ENCODE data around the gene NXPH4.

The NXPH4 gene

DNA sequence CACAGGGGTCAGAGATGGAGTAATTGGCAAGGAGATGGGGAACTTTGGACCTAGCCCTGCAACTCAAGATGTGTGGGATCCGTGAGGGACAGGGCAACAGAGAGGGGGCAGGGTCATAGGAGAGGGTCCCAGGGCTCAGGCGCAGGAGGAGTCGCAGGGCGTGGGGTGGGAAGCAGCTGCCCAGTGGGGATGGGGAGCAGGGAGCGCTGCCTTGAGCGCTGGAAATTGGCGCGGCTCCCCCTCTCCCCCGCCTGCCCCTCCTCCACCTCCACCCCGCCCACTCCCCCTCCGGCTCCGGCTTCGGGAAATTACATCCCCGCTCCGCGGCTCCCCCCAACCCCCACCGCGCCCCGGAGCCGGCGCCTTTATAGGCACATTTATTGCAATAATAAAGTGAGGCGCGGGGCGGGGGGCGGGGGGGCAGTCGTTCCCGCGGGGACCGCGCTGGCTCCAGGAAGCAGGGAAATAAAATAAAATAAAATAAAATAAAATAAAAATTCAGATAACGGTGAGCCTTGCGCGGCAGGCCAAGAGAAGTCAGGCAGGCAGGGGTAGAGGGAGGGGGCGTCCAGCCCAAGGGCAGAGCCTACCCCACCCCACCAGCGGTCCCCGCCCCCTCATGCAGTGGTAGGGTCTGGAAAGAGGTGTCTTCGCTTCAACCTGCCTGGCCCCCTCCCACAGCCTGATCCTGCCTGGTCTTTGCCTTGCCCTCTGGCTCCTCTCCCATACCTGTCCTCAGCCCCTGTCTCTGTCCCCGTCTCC, 3.6 kb downstream of the NXPH4 start:
- DNase-seq = no peak

DNA sequence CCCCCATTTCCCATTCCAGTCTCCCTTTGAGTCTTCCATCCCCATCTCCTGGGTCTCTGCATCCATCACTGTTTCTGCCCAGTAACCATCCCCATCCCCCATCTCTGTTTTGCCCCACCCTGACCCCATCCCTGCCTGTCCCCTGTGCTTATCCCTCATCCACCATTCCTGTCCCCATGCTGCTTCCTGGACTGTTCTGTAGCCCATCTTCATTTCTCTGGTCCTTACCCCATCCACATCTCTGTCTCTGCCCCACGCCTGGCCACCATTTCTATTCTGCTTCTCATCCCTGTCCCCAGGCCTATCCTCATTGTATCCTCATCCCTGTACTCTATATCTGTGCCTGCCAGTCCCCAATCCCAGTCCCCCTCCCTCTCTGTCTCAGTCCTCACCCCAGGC, 4.2 kb downstream of the NXPH4 start:
- DNase-seq = no peak

DNA sequence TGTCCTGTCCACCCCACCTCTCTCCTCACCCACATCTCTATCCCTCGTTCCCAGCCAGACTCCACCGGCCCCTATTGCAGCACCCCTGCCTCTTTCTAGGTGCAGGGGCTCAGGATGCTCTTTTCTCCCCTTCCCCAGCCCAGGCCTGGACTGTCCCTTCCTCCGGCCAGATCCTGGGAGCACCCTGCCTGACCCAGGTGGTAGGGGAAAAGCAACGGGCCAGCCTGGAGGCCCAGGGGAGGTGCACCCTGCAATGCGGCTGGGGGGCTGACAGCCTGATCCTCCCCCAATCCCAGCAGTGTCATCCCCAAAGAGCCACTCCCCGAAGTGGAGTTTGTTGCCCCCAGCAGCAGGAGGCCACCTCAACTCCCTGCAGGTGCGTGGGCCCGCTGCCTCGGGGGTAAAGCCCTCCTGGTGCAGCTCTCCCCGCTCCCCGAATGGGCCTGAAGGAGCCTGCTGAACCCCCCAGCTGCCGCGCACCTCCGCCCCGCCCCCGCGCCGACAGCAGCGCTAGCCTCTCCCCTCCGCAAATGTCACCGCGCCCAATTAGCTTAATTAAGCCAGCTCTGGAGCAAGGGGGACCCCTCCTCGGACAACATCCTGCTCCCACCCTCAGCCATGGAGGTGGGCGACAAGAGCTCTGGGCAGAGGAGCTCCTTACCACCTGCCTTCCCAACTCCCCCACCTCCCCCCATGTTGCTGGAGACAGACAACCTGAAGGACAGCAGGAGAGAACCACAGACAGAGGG, 4.7 kb downstream of the NXPH4 start:
- no peak for DNase-seq

DNA sequence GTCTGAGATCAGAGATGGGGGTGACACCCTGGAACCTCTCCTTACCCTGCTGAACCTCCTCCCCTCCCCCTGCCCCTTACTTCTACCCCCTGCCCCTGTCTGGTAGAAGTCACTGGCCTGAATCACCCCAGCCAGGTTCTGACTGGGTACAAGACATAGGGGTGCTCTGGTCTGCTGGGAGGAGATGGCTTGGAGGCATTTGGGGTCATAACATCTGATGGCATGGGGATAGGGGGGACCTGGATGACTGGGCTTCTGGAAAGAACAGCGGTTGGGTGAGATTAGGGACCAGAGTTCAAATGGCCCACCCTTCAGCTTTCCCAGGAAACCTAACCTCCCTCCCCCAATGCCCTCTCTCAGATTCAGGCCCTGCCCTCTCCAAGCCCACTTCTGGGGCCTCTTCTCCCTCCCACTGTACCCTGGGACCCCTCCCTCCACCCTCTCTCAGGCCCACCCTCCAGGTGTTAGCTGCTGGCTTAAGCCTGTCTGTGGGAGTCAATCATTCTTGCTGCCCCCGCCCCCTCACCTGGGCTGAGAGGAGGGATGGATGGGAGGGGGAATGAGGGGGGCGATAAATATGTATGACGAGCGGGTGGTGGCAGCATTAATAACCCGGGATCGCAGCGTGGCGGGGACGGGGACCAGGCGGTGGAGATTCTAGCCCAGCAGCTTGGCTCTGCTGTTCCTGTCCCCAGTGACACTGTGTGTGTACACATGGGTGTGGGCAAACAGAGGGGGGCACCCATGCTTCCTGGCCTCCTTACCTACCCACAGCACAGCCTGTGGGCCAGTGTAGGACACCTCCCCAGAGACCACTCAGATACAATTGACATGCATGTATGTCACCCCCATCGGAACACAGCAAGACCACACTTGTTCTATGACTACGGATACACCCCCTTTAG, 5.9 kb downstream of the NXPH4 start:
- DNase-seq = no peak

DNA sequence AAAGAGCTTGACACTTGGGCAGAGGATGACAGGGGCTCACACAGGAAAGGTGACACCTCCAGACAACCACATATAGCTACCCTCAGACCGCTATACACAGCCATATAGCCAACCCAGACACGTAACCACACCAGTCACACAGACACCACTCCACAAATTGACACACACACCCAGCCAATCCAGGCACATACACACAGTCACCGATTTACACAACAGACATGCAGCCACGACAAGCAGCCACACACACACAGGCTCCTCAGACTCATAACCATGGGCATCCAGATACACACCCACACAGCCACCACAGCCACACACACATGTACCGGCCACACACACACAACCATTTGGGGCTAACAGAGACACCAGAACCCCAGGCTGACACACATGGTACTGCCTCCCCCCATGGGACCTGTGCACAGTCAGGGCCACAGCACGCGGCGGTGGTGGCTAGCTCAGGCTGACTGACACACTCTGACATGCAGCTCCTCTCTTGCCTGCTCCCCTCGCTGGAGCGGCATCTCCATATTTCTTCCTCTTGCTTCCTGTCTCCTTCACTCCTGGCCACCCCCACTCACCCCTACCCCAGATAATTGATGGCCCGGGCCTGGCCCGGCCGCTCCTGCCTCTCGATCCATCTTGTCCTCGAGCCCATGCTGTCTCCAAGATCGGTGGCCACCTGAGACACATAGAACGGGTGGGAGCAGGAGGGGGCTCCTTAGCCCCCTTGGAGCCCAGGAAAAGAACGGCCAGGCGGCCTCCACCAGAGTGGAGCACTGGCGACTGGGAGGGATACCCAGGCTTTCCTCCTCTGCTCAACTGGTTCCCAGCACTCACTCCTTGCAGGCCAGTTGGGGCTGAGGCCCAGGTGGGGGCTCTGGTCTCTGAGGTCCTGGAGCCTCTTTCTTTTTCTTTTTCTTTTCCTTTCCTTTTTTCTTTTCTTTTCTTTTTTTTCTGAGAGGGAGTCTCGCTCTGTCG, 6.9 kb downstream of the NXPH4 start:
- DNase-seq = no peak

DNA sequence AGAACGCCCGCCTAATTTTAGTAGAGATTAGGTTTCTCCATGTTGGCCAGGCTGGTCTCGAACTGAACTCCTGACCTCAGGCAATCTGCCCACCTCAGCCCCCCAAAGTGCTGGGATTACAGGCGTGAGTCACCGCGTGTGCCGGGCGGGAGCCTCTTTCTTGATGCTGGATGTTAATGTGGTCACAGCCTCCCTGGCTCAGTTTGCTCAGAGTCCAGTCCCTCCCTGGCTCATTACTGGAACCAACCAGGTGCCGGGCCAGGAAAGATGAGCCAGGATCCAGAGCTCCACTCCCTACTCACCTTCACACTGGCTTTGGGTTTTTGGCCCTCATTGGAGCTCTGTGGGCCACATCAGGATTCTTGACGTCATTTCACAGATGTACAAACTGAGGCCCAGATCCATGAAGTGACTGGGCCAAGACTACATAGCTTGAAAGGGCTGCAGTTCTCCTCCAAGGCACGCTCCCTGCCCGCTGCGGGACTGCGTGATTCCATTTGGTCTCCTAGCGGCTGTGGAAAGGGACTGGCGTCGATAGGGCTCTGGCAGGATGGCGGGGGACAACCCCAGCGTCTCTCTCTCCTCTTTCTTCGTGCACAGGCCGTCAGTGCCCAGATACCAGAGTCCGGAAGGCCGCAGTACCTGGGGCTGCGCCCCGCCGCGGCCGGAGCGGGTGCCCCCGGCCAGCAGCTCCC, 7.8 kb downstream of the NXPH4 start:
- no peak for DNase-seq

DNA sequence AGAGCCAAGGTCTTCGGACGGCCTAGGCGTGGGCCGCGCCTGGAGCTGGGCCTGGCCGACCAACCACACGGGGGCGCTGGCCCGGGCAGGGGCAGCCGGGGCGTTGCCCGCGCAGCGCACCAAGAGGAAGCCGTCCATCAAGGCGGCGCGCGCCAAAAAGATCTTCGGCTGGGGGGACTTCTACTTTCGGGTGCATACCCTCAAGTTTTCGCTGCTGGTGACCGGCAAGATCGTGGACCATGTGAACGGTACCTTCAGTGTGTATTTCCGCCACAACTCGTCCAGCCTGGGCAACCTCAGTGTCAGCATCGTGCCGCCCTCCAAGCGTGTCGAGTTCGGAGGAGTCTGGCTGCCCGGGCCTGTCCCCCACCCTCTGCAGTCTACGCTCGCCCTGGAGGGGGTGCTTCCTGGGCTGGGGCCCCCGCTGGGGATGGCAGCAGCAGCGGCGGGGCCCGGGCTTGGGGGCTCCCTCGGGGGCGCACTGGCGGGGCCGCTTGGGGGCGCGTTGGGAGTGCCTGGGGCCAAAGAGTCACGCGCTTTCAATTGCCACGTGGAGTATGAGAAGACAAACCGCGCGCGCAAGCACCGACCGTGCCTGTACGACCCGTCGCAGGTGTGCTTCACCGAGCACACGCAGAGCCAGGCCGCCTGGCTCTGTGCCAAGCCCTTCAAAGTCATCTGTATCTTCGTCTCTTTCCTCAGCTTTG, 8.5 kb downstream of the NXPH4 start:
- DNase-seq = no peak

DNA sequence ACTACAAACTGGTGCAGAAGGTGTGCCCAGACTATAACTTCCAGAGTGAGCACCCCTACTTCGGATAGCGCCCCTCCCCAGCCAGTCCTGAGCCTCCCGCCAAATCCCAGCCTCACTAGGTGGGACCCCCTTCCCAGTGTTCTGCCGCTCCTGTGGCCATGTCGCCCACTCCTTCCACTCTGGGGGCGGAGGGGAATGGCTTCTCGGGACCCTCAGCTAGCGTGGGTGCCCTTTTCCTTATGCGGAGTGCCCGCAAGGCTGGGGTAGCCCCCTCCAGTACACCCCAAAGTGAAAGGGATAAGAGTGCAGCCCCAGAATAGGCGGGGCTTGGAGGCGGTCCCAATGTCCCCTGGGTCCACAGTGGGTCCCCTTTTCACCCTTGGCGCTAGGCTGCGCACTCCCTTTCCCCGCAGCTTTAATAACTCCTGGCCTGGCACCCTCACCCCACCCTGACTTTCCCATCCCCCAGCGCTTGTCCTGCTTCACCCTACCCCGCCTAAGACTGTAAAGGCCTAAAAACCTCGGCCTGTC, 9.2 kb downstream of the NXPH4 start:
- DNase-seq = no peak

DNA sequence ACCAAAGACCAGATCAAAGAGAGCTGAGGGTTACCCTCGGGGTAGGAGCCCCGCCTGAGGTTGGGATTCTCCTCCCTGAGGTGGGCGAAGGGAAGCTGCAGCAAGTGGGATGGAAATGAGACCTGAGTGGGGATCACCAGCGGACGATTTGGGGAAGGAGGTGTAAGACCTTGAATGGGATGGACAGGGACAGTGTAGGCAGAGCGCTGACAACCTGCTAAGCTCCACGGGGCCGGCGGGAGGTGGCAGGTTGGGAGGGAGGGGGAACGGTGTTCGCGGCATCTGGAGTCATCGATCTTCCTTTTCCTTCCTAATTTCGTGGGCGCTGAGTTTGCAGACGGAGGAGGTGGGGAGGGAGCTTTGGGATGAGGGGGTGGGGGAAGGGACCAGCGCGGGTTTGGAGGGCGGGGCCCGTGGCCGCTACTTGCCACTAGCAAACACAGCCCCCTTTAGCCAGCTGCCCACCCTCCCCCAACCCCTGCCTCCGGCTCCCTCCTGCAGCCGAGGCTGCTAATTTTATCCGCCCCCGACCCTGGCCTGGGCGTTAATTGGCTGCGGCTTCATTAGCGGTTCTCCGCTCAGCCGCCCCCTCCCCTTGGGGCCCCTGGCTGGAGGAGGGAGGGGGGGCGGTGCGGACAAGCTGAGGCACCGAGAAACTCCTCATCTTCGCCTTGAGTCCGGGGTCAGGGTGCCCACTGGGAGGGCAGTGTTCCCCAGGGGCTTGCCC, 10.2 kb downstream of the NXPH4 start:
- no peak for DNase-seq

DNA sequence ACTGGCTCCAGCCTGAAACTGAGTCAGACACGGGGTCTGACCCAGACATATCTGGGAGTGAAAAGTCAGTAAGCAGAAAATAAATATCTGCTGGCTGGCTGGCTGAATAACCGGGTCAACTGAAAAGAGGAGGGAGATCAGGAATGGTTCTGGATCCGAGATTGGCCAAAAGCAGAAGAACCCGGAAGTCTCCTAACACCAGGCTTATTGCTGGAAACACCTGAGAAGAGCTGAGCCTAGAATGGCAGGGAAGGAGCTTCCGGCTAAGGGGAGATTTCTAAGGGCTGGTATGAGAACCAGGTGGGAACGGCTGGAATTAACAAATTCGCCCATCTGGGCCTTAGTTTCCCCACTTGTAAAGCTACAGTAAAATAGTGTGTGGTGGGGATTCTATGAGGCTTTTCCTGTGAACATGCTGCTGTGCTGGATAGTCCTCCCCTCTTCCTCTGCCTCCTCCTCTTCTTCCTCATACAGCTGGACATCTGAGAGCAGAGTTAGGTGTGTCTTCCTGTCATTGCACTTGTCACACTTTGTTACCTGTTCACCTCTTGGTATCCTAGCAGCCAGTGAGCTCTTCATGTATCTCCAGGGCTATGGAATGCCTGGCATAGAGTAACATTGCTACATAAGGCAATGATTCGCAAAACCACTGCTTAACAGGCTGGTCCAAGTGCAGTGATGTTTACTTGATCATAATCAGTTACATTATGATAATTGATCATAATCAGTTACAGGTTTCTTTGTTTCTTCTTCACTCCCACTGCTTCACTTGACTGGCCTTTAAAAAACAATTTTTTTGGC, 10.9 kb downstream of the NXPH4 start:
- no peak for DNase-seq

DNA sequence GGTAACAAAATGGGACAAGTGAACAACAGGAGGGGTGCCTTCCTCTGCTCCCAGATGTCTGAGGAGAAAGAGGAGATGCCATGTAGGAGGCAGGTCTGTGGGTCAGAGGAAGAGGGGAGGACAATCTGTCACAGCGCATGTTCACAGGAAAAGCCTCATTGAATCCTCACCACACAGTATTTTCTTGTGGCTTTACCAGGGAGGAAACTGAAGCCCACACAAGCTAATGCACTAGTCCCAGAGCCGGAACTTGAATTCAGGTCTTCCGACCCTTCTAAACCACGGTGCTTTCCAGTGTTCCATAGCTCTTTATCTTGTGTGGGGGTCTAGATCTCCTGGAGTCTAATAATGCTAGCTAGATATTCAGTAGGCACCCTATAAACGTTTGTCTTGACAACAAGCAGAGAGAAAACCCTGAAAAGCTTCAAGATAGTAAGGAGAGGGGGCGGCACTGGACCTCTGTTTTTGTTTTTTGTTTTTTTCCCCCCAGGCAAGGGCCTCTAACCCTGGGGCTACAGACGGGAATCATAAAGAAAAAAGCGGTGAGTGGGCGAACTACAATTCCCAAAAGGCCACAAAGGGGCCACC, 12.5 kb downstream of the NXPH4 start:
- no peak for DNase-seq

DNA sequence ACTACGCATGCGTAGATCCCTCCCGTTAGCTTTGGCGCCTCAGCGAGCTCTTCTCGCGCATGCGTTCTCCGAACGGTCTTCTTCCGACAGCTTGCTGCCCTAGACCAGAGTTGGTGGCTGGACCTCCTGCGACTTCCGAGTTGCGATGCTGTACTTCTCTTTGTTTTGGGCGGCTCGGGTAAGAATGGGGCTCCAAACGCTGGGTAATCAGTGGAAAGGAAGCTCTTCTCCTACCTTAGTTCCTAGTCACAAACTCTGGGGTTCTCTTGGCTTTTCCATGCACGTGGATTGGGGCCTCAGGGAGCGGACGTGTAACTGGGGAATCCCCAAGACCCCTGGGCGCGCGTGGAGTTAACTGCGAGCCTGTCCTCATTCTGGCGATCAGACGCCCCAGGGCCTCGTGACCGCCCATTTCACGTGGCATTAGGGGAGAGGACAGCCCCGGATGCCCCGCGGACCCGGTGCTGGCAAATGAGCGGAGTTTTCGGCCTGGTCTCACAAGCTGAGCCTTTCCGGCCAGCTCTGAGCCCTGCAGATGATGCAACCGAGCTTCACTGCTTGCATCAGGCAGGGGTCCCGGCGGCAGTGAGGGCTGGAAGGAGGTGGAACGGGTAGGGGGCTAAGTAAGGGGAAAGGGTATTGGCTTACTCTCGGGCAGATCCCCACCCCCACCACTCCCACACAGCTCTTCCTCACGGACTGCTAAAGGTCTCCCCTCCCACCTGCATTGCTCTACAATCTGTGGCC, 13.2 kb downstream of the NXPH4 start, which contains the start of gene SHMT2:
TSS of gene SHMT2 (plus strand) at position 78 of the 747 bp plus-strand sequence. CDS start at position 146, 68 bp downstream.
- peak; percentile 97 for DNase-seq

DNA sequence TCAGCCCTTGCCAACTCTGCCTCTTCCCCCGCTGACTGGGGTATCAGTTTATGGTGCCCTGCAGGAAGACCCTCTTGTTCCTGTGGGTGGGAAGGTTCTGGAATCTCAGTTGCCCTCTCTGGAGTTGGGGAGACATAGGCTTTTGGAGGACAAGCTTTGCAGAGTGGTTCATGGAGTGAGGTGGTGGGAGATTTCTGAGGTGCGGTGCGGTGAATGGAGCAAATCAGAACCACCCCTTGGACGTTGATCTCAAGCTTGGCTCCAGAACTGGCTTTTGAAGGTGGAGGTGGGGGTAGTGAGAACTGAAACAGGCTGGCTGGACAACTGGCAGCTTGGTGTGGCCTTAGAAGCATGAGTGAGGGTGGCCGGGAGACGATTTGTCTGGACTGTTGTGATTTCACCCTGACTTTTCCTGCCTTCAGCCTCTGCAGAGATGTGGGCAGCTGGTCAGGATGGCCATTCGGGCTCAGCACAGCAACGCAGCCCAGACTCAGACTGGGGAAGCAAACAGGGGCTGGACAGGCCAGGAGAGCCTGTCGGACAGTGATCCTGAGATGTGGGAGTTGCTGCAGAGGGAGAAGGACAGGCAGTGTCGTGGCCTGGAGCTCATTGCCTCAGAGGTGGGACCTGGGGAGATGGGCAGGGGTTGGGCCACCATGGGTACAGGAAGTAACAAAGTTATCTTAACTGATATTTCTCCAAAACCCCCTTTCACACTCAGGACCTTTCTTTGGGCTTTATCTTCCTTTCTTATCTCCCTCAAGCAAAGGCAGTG, 14.0 kb downstream of the NXPH4 start:
- DNase-seq = no peak

DNA sequence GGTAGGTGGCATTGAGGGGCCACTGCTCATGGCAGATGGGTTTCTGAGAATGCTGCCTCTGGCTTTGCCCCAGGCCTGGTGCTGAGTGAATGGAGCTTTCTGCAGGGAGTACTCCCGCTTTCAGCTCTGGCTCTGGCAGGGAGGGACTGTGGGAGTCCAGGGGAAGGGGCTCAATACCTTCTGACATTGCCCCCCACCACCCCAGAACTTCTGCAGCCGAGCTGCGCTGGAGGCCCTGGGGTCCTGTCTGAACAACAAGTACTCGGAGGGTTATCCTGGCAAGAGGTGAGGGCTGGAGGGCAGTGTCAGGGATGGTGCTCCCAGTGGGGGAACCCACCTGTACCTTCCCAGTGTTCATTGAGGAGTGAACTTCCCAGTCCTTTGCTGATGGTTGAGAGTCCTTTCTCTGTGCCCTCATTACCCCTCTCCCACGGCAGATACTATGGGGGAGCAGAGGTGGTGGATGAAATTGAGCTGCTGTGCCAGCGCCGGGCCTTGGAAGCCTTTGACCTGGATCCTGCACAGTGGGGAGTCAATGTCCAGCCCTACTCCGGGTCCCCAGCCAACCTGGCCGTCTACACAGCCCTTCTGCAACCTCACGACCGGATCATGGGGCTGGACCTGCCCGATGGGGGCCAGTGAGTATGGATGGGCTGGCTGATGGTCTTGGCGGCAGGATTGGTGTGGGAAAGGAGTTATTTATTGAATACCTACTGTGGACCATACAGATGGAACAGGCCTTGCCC, 14.9 kb downstream of the NXPH4 start:
- DNase-seq = no peak

DNA sequence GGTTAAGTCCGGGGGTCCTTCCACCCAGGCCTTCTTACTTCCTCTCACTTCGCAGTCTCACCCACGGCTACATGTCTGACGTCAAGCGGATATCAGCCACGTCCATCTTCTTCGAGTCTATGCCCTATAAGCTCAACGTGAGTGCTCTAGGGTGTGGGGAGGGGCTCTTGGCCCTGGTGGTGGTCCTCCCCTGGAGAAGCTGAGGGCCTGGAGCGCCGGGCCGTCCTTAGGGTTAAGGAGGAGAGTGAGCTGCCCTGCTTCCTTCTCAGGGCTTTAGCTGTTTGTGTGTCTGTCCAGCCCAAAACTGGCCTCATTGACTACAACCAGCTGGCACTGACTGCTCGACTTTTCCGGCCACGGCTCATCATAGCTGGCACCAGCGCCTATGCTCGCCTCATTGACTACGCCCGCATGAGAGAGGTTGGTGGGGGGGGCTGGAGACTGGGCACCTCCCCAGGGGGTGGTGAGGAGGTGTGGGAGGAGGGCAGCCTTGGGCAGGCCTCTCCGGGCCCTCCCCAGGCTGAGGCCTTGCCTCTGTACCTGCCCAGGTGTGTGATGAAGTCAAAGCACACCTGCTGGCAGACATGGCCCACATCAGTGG, 15.7 kb downstream of the NXPH4 start:
- no peak for DNase-seq
